Measurements from ENCODE around the gene MEGF10. TPM values are rescaled to one million over a fixed set of nuclear protein-coding genes. Genes with fewer than 3 reads are reported as not detected.

Gene MEGF10
- total RNA-seq, 1 experiment from 2014 or later: 3.1 TPM

Other genes with a start within 250 kb of the MEGF10 start
- 1.7 and 2.6 TPM in 2 replicates for gene C5orf63, start 217.3 kb upstream of the MEGF10 start, total RNA-seq (2014; rRNA removed; shearing (Covaris generic))
- 46.1 and 84.7 TPM in 2 replicates for gene PRRC1, start 226.8 kb downstream of the MEGF10 start, total RNA-seq (2014; rRNA removed; shearing (Covaris generic))

All from M059J (cell line).